Measurements from ENCODE around the gene STAC3.
"Not testable (repeated sequence)": the region's sequence is repeated elsewhere in the genome, so short reads cannot be mapped to it uniquely, and the experiment has no call there.

Gene STAC3

DNA sequence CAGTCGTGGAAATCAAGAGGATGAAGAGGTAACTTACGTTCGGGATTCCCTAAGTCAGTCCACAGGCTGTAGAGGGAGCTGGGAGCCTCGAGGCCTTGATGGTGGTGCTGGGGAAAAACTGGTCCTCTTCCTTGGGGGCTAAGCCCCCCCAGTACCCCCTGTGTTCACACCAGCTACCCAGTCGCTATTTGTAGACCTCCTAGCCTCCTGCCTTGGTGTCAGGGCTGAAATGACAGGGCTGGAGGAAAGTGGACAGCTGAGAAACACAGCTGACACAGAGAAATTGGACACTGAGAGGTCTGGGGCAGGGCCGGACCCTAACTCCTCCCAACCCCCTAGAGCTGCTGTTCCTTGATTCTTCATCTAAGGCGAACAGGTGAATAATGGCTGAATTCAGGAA is at the start of gene STAC3:
STAC3 (minus strand) TSS at position 232 of the 400 bp plus-strand sequence. CDS start 1,551 bp downstream, outside the sequence.
- DNase-seq: no peak

DNA sequence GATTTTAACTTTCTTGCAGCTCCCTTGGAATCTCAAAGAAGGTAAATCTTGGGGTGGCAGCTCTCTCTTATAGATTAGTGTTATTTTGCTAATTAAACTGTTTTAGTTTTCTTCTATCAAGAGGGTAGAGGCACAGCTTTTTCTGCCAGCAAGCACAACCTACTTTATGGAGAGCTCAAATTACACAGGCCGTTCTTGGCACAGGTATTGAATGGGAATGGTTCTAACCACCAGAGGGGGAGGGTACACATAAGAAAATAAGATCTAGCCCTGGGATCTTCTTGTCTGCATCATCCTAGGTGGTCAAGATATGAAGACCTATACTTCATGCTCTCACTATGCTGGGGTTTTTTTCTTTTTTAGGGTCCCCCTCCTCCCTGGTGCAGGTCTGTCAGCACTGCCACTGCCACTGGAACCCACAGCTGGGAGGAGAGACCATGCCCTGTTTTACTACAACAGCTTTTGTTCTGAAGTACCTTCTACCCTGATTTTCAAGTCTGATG is 48.6 kb upstream of the STAC3 start:
- DNase-seq: no peak

DNA sequence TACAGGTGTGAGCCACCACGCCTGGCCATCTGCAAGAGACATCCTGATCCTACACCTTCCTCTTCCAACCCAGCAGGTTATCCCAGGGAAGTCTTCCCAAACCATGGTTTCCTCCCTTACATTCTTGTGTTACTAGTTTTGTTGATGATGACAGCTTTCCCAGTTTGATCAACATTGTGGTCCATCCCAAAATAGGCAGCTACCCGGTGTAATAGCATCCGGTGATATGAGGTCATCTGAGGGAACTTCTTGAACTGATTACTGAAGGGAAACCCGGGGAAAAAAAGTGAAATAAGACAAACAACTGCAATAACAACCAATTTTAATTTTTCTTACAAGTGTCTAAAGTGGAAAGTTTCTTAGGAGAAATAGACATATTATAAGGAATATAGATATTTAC is 45.3 kb upstream of the STAC3 start:
- DNase-seq: no peak

DNA sequence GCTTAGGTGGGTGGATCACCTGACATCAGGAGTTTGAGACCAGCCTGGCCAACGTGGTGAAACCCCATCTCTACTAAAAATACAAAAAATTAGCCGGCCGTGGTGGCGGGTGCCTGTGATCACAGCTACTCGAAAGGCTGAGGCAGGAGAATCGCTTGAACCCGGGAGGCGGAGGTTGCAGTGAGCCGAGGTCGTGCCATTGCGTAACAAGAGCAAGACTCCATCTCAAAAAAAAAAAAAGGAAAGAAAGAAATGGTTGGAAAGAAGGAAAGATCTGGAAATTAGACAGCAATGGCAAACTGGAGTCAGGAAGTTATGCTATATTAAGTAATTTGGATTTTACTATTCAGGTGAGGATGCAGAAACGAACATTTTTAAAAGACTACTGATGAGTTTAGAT is 31.1 kb upstream of the STAC3 start:
- DNase-seq: not testable (repeated sequence)

DNA sequence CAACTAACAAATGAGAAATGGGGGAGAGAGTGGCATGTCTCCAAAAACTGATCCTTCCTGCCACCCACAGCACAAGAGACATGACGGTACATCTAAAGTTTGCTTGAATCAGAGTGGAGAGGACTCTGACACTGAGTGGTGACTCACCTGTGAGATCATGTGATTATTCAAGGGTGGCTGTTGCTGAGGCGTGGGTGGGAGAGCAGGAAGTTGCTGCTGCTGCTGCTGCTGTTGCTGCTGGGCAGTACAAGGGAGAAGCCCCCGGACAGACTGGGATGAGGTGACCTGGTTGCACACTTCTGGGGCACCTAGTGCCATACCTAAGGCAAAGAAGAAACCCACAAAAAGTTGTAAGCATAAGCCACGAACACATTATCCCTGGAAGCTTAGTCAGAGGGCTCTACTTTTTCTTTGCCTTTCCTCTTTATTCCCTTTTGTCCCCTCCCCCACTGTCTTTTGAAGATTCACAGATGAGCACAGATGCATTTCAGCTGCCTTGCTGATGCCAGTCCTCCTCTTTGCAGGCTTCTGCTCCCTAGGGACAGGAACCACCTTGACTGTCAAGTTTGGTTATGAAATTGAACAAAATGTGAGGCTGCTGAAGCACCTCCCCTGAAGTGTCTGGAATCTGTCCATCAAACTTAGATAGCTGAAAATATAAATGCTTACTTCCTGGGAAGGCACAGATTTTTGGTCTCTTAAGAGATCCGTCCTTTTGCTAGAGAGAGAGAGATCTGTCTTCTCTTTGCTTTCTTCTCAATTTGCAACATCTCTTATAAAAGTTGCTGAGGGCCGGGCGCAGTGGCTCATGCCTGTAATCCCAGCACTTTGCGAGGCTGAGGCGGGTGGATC is 29.4 kb upstream of the STAC3 start:
- peak; percentile 14 for DNase-seq

DNA sequence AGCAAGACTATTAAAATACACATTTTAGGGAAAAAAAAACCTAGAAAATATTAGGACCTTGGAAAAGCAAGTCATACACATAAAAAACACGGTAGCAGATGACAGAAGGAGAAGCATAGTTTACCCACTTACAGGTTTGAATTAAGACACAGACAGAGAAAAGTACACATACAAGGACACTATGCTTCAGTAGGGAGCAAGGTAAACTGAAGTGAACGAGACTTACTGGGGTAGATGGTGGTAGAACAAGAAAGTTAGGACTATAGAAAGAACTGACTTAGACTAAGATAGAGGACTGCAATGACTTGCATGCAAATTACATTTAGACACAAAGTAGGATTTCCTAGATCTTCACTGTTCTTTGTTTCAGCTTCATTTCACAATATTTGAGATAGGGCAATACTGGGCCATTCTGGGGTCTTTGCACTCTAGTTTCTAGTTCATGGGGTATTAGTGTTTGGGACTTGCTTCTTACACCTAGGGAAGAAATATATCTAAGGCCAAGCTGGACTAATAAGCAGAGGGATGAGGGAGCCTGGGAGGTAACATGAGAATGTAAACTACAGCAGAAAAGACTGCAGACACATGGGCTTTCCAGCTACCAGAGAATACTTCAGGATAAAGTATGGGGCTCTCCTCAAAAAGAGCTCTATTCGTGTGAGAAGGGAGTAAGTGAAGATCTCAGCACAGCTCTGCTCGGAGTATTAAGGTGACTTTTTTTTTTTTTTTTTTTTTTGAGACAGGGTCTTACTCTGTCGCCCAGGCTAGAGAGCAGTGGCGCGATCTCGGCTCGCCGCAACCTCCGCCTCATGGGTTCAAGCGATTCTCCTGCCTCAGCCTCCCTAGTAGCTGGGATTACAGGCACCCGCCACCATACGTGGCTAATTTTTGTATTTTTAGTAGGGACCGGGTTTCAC is 27.7 kb upstream of the STAC3 start:
- no peak for DNase-seq

DNA sequence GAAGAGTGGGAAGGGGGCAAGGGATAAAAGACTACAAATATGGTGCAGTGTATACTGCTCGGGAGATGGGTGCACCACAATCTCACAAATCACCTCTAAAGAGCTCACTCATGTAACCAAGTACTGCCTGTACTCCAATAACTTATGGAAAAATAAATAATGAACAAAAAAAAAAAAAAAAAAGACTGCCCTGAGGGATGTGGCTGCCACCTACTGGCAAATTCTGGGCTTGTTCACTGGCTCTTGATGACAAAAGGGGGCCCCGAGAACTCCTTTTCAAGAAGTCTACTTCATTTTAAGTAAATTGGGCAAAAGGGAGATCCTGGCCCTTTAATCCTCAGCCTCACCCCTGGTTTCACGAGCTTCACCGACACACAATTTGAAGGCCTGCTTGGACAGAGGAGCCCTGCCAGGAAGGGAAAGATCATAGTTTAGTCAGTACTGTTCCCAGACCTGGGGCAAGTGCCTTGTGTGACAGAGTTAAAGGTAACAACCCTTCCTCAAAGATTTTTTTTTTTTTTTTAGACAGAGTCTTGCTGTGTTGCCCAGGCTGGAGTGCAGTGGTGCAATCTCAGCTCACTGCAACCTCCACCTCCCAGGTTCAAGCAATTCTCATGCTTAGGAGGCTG is 26.1 kb upstream of the STAC3 start:
- peak; percentile 41 for DNase-seq

DNA sequence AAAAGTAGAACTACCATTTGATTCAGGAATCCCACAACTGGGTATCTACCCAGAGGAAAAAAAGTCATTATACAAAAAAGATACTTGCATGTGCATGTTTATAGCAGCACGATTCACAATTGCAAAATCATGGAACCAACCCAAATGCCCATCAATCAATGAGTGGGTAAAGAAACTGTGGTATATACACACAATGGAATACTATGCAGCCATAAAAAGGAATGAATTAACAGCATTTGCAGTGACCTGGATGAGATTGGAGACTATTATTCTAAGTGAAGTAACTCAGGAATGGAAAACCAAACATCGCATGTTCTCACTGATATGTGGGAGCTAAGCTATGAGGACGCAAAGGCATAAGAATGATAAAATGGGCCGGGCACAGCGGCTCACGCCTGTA is 25.2 kb upstream of the STAC3 start:
- DNase-seq: not testable (repeated sequence)

DNA sequence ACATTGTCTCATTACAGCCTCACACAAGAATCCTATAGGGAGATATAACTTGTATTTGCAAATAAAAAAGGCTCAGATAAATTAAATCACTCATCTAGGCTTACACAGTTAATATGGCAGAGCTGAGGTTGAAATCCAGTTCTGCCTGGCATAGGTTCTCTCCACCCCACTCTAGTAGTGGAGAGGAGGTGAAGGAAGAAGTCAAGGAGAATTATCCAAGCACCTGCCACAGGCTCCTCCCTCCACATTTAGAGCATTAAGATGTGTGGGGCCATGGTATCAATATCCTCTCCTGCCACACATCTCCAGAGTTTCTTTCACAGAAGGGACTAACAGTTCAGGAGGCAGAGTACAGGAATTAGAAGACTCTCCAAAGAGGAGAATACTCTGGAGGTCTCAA is 22.5 kb upstream of the STAC3 start:
- DNase-seq: no peak

DNA sequence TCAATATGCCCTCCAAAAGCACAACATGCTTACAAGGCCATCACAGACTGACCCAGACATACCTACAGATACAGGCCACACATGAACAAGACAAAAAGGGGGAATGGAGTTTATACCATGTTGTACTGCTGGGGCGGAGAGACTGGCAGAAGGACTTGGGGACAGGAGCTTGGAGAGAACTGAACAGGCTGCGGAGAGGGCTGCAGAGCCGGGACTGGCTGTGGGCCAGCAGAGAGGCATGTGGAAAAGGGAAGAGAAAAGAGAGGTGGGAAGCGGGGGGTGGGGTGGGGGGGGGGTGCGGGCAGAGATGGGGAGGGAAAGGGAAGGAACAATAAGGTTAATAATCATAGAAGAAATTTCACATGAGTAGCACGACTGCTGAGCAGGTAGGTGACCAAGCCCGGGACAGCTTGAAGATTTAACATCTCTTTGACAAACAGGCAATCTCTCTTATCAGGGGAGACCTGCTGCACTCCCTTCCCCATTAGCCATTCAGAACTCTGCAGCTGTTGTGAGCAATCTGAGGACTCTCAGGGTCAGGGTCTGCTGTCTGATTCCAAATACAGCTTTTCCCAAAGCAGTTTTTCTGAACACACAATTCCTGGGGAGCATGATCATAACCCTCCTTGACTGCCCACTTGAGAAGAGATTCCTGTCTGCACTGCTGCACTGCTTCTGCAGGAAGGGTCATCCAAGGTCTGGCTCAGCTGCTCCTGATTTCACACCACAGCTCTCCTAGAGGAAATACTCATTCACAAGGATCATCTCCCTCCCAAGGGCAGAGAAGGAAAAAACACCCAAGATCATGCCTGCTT is 21.6 kb upstream of the STAC3 start:
- no peak for DNase-seq

DNA sequence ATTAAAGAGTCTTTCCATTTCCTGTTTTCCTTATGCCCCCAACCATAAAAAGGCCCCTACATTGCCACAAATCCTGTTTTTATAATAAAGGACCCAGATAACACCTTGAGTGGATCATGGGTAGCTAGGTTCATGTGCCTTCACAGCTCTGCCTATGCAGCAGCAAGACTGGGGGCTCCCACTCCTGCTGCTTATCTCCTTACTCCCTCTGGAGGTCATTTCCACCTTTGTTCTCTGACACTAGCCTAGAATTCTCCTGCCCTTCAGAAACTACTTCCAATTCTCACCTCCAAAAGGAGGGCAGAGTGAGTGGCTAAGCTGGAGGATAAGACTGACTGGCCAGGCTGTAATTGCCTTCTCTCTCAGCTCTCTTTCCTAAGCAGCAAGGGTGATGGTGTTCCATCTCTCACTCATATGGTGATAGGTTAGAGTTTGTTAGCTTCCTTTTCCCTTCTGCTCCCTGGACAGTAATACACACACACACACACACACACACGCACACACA is 20.0 kb upstream of the STAC3 start:
- peak; percentile 38 for DNase-seq

DNA sequence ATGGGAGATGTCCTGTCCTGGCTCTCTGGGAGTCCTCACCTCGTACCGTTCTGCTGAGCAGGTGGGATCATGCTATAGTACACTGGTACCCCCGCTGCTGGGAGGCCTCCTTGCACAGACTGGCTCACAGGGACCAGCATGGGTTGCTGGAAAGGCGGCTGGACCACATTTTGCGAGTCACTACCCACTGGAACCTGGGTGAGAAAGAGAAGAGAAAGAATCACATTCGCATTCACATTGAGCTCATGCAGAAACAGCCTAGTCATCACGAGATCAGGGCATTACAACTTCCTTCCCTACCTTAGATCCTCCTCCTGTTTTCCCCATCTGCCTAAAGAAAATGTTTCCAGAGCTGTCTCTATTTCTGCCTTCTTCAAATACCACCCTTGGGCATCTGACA is 17.3 kb upstream of the STAC3 start:
- no peak for DNase-seq

DNA sequence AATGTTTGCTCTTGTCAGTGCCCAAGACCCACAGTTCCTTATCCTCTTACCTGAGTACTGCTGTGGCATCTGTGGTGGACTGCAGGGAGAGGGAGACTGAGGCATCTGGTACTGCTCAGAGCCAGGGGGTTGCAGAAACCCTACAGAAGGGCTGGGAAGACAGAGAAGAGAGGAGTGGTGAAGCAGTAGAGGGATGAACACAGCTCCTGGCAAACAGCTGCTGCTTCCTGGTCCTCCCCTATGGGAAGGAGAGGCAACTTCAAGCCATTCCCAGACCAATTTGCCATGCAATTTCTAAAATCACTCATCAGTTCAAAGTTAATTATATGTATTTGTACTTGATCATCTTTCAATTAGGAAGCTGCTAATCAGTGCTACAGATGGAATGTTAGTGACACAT is 15.7 kb upstream of the STAC3 start:
- no peak for DNase-seq

DNA sequence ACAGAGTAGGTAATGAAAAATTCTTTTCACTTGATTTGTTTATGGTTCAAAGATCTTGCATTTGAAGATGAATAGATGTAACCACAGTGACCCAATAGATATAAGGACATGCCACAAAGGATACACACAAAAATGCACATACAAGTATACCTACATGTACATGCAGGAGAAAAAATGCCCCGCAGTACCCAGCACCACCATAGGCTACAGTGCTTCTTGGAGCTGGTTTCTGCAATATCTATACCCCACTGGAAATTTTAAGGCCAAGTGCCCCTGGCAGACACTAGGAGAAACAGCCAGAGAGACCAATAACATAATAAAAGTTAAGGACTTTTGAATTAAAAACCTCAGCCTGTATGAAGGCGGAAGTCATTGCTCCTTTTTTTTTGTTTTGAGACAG is 12.1 kb upstream of the STAC3 start:
- no peak for DNase-seq

DNA sequence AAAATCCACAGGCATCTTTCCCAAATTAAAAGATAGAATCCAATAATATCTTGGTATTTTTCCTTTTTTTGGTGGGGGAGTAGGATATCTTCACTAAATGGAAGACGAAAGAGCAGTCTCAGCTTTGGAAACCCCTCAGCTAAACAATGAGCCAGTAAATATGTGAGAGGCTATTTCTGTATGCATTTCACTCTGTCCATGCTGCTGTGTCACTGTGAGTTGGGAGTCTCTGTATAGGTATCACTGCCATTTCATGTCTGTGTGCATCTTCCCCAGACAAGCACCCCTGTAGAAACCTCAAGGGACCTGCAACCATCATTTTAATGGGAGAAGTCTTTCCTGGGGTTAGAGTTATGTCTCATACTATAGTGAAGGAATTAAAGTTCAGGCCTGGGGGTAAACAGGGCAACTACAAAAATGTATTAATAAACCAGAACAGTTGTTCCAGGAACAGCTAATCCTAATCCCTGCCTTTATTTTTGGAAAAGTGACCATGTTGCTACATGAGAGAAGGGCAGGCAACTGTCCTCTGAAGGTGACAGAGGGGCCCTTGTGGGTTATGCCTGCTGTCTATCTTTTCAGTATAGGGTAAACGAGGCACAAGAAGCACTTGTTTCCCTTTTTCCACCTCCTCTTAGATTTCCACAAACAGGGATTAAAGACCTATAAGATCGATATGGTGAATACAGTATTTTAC is 11.3 kb upstream of the STAC3 start:
- no peak for DNase-seq

DNA sequence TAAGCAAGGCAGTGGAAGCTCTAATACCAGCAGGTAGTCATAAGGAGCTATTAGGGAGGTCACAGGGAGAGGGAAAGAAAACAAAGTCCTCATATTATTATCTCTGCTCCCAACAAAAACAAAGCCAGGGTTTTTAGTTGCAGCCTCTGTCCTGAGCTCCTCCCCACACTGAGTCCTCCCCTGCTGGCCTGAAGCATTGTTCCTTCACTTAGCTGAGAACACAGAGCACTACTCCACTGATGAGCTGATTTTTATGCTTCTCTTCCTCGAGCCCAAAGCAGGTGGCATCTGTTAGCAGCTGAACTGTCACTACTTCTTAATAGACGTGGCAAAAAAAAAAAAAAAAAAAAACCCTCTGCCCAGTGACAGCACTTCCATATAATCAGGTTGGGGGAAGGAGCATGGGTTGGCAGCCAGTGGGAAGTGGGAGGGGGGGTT is 10.5 kb upstream of the STAC3 start:
- peak; percentile 52 for DNase-seq

DNA sequence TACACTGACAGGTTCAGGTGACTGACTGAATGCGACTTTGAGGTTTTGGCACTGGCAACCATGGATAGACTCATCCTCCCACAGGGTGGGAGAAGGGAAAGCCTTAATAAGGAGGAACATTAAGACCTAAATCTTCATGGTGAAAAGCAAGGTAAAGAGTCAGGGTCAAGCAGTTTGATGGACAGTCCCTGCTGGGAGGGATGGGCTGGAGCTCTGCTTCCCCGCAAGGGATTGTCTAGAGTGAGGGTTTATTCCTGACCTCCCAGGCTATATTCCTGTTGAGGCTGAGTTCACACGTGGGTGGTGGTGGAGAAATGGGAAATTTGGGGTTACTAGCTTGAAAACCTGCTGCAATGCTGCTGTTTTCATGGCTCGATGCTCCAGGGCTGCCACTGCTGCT is 9.4 kb upstream of the STAC3 start:
- DNase-seq: no peak

DNA sequence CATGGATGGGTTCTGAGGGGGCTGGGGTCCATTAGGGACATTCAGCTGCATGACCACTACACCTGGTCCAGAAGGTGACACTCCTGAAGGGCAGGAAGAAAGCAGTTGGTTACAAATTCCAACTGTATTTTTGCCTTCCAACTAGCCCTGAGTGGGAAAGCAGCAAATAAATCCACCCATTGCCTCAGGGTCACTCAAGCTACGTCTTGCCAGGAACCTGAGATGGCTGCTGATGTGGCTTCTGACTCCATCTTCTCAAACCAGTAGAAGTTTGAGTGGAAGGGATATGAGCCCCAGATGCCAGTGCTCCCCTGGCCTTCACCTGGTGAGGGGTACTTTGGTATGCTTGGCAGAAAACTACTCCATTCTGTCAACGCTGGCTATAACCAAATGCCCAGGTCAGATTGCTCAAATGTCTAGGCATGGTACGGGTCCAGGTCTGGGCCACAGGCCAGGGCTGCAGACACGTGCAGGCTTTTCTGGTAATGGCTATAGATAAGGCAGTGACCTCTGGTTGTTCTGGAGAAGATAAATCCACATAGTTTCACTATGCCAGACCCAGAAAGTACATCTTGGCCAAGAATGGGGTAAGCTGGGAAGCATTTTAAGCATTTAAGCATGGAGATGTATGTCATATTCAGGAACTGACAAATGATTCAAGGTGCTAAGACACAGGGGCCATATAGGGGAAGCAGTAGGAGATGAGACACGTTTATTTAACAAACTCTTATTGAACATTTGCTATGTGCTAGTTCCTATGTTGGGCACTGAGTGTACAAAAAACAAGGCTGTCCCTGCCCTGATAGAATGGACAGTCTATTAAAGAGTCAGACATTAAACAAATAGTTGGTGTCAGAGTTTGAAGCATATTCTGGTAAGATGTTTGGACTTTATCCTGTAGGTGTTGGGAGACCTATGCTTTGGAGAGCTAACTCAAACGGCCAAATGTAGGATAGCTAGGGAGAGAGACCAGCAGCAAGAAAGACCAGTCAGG is 8.3 kb upstream of the STAC3 start:
- no peak for DNase-seq

DNA sequence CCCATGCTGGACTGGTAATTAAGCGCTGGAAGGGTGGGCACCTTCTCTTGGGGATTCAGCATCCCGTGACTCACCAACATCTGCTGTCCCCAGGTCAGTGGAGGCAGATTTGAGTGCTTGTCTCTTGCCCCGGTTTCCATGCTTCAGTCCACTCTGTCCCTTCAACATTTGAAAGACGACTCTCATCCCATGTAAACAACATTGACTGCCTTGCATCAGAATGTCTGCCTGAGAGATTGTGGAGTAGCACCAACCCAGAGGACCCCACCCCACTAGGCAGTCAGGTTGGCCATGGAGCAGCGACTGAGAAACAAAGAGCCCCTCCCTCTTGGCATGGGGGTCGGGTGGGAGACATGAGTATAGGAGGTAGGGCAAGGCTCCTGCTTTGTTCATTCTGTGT is 4.9 kb upstream of the STAC3 start:
- DNase-seq: no peak
